ENCODE data around the gene CETN1.

CETN1 gene

DNA sequence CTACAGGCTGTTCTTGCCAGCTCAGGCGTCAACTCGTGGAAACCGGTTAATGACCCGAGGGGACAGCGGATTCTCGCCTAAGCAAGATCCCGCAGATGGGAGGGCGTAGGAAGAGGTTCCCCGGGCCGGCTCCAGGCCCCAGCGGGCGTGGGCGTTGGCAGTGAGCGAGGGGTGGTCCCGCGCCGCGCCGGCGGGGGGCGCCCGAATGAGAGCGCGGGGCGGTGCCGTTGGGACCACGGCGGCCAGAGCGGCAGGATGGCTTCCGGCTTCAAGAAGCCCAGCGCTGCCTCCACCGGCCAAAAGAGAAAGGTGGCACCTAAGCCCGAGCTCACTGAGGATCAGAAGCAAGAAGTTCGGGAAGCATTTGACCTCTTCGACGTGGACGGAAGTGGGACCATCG lies at the start of gene CETN1:
CETN1 (plus strand) TSS at position 227 of the 400 bp plus-strand sequence; CDS start at position 256, 29 bp downstream.
- no peak for DNase-seq (ENCODE audit: low spot score)

- DNase-seq (ENCODE audit: low spot score) = peak; percentile 55
These were observed 48.2 kb upstream of the CETN1 start for GRCh38 chr18:532018-532417.

GRCh38 chr18:532632-533031 lies 47.5 kb upstream of the CETN1 start:
- DNase-seq (ENCODE audit: low spot score) = no peak

DNA sequence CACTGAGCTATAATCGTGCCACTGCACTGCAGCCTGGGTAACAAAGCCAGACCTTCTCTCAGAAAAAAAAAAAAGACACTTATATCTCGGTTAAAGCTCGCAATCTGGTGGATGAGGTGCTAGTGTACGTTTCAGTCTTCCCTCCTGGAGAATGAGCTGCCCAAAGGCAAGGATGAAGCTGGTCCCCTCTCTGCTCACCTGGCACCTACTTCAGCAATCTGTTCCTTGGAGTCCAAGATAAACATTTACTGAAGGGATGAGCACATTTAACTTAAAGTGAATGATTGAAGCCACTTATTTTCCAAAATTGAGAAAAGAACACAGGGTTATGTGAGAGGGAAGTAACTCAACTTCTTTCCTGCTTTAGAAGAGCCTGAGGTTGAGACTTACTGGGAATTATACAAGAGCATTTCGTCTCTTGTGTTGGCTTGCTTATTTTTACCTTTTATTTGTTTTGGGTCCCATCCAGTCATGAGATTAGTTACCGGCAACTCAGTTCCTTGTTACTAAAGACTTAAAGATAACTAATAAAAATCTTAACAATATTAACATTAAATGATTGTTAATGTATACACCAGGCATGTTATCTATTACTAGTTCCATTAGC lies 46.1 kb upstream of the CETN1 start:
- DNase-seq (ENCODE audit: low spot score) = no peak

DNA sequence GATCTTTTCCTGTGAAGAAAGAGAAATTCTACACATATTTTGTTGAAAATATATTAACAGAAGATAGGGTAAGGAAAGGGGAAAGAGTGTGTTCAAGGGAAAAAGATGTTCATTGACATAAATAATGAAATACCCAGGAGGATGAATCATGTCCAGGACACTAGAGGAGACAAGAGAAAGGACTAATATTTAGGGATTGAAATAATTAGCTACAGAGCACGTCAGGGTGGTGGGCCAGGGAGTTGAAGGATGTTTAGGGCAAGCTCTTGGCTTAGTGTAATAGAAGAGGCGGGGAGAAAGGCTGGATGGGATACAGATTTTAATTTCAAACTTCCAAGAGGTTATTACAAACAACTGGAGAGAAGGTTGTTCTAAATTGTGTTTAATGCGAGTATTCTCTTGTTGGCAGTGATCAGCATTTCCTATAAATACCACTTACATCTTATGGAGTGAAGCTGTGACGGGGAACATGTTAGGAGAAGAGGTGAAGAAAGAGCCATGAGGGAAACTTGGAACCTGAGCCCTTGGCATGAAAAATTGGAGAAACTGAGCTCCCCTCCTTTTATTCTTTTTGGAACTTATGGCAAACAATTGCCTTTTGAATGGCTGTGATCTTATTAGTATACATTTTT lies 36.6 kb upstream of the CETN1 start:
- DNase-seq (ENCODE audit: low spot score) = no peak

GRCh38 chr18:549967-550366 lies 30.2 kb upstream of the CETN1 start:
- no peak for DNase-seq (ENCODE audit: low spot score)

DNA sequence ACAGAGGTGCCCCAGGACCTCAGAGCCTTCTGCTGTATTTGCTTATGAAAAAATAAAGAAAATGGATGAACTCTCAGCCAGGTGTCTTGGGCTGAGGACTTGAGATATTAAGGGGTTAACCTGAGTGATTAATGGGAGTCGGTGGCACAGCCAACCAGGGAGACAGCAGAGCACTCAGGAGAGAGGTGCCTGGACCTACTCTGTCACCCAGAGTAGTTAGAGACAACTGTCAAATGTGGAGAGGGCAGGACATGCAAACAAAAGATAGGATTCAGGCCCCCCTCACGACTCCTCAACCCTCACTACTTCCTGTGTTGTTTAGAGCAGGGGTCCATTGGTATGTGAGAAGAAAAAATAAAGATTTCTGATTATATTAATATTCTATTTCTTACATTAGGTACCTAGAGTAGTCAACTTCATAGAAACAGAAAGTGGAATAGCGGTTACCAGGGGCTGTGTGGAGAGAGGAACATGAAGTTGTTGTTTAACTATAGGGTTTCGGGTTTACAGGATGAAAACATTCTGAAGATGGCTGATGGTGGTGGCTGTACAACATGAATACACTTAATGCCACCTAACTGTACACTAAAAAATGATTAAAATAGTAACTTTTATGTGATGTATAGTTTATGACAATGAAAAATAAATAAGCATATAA lies 28.6 kb upstream of the CETN1 start:
- DNase-seq (ENCODE audit: low spot score) = no peak

- DNase-seq (ENCODE audit: low spot score) = no peak
These were observed 24.3 kb upstream of the CETN1 start for GRCh38 chr18:555705-556457.

GRCh38 chr18:564708-565561 lies 15.2 kb upstream of the CETN1 start:
- DNase-seq (ENCODE audit: low spot score) = no peak

DNA sequence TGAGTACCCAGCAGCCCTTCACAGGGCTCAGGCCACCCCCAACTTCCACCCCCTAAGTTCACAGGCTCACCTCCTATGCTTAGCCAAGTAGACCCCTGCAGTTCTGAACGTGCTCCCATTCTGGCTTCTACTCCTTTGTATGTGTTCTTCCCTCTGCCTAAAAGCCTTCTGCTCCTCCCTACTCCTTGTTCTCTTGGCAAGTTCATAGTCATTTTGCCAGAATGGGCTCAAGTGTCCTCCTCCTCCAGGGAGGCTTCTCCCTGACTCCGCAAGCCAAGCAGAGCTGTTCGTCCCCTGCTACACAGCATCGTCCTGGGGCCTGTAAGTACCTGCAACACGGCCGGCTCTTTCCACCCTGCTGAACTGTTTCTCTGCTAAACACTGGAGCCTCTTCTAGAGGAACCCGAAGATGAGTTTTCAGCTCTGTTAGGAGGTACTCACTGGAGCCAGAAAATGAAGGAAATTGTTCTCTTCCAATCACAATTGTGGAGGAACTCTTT lies 14.6 kb upstream of the CETN1 start:
- DNase-seq (ENCODE audit: low spot score) = no peak

DNA sequence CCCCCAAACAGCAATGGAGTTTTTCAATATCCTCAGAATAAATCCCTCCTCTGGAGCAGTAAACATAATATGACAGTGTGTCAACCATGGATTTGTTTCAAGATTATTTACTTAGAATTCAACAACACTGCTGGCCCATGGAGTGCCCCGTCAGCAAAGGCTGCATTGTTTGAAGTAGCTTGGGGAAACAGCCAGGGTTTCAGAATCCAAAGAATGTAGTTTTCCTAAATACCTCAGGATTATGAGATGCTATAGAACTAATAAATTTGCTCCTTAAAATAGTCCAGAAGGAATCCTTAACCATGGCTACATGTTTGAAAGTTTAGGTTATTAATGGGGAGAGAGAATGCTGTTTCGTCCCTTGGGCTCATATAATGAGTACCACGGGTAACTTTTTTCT lies 13.1 kb upstream of the CETN1 start:
- DNase-seq (ENCODE audit: low spot score) = no peak

DNA sequence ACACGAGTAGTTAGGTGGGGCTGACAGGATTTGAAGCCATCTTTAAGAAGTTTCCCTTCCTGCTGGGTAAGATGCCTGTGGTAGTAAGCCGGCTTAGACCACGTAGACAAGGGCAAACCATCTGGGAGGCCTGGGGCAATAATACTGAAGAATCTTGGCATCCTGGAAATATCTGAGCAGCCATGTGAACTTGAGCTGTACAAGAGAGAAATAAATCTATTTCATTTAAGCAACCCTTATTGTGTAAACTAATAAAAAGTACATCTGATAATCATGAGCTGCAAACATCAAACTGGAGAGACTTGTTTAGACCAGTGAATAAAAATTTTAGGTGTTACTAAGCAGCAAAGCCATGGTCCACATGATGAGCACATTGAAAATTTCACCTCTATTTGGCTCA lies 11.4 kb upstream of the CETN1 start:
- no peak for DNase-seq (ENCODE audit: low spot score)

DNA sequence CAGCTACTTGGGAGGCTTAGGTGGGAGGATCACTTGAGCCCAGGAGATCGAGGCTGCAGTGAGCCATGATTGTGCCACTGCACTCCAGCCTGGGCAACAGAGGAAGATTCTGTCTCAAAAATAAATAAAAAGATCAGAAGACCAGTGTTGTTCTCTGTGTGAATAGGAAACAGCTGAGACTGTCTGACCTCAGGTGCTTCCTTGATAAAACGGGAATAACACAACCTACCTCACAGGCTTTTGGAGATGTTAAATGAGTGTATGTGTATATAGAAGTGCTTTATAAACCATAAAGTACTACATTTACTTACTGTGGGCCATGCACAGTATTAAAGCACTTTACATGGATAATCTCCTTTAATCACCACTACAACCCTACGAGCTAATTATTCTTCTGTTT lies 9.9 kb upstream of the CETN1 start:
- DNase-seq (ENCODE audit: low spot score) = no peak

GRCh38 chr18:570697-571096 lies 9.5 kb upstream of the CETN1 start:
- DNase-seq (ENCODE audit: low spot score) = no peak

DNA sequence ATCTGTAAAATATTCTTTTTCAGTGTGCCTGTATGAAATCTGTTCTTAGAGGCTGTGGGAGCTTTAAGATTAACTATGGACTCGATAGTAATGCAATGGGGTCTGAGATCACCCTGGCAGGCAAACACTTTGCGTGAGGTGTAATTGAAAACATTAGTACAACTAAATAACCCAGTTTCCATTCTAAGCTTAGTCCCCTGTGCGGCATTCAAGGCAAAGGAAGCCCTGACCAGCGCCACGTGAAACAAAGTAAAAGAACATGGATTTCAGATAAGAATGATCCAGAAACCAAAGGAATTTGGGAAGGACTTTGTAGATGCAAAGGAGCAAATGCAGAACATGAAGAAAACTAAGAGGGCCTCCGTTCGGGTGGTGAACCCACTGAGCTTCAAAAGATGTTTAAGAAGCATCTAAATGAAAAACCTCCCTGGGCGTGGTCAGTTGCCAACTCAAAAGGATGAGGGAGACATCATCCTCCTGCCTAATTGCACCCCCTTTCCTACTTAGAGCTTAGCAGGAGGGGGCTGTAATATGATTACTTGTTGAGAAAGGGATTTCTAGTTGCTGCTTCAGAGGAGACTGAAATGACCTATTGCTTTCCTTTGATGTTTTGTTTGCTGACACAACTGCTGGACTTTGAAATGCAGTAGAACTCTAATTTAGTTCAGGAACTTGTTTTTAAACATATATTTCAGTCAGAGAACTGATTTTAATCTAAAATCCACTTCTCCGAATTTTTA lies 7.9 kb upstream of the CETN1 start:
- no peak for DNase-seq (ENCODE audit: low spot score)

GRCh38 chr18:572831-573289 lies 7.3 kb upstream of the CETN1 start:
- no peak for DNase-seq (ENCODE audit: low spot score)

GRCh38 chr18:573385-573784 lies 6.8 kb upstream of the CETN1 start:
- no peak for DNase-seq (ENCODE audit: low spot score)

GRCh38 chr18:574149-574860 lies 5.9 kb upstream of the CETN1 start:
- DNase-seq (ENCODE audit: low spot score) = no peak

- no peak for DNase-seq (ENCODE audit: low spot score)
These were observed 5.1 kb upstream of the CETN1 start for GRCh38 chr18:574865-575645.

All from LoVo (cell line).